Adrenal gland (tissue), 12 donors: Measurements from ENCODE around the gene UBE2QL1. TPM values are rescaled to one million over a fixed set of nuclear protein-coding genes. Genes with fewer than 3 reads are reported as not detected.

Experiments
- DNase-seq, 7 donors: peaks; one replicate each; pipeline ENCODE4 v3.0.0-alpha.2; 2019 to 2020
- H3K27ac ChIP-seq, 5 donors: fragments of 200-600 bp; sonication (generic) in 4 of 5; 1 replicate in 3 of 5; 2 replicates in 2 of 5; pipeline versions ENCODE4 v1.5.1 to v1.8.0; 2016 to 2020; ENCODE audit warnings: mild to moderate bottlenecking in 1 of 5
- H3K27me3 ChIP-seq: fragments of 200-600 bp; 2 replicates; pipeline ENCODE4 v1.8.0; 2021
- H3K36me3 ChIP-seq, 2 donors: fragments of 200-600 bp; replicated peaks in 1 of 2; 1 replicate in 1 of 2; 2 replicates in 1 of 2; pipeline versions ENCODE4 v1.5.1 to v1.8.0; 2018 to 2022
- H3K4me1 ChIP-seq, 2 donors: fragments of 200-600 bp; replicated peaks in 1 of 2; 1 replicate in 1 of 2; 2 replicates in 1 of 2; pipeline versions ENCODE4 v1.5.1 to v1.8.0; 2018 to 2021
- H3K4me3 ChIP-seq, 4 donors: fragments of 200-600 bp; sonication (generic) in 3 of 4; one replicate each; pipeline ENCODE4 v1.5.1; 2016 to 2018
- H3K9me3 ChIP-seq, 3 donors: fragments of 200-600 bp; sonication (generic) in 1 of 3; replicated peaks in 1 of 3; 1 replicate in 2 of 3; 2 replicates in 1 of 3; pipeline versions ENCODE4 v1.5.1 to v1.8.0; 2016 to 2021
- CTCF ChIP-seq, 6 experiments: fragments of 450-650 bp in 4 of 6; fragments of 200-600 bp in 2 of 6; sonication (generic) in 1 of 6; IDR thresholded peaks; 1 replicate in 5 of 6; 2 replicates in 1 of 6; pipeline versions ENCODE4 v1.5.1 to v1.8.0; 2016 to 2021; ENCODE audit warnings: antibody characterized with exemption in 6 of 6, mild to moderate bottlenecking in 2 of 6, moderate library complexity in 1 of 6
- POLR2A ChIP-seq, 2 donors: fragments of 450-650 bp; IDR thresholded peaks; one replicate each; pipeline ENCODE4 v1.6.1; 2017; ENCODE audit warnings: antibody characterized with exemption in 2 of 2, mild to moderate bottlenecking in 2 of 2, moderate library complexity in 1 of 2
- WGBS, 4 donors: extraction: QIAGEN DNeasy Blood & Tissue Kit in 2 of 4; methylation state at CpG; one replicate each; pipeline versions ENCODE4 v1.1.5 to v1.1.7; 2013 to 2017; 5-methylcytosine and 5-hydroxymethylcytosine counted together
- intact Hi-C, 2 donors: fragments of 100-400 bp; cut with DNase I; formaldehyde crosslinking; loops; one replicate each; pipeline versions ENCODE4 v1.14.1 to v1.15.0; 2022 to 2023
- polyA plus RNA-seq, 3 donors: library from polyadenylated mRNA; stranded (reverse); fragments of 200-250 nt in 2 of 3; fragments of 350-450 nt in 1 of 3; fragmentation: Illumina TruSeq in 1 of 3; extraction: RNeasy Lipid Tissue Mini Kit (QIAGEN cat#74804) in 1 of 3; gene quantifications; one replicate each; pipeline ENCODE4 v1.2.3, GENCODE V29; 2013 to 2014
- total RNA-seq, 9 donors: library from RNA; depleted of rRNA in 4 of 9; stranded (reverse); fragments of >200 nt in 4 of 9; fragments of 120-200 nt in 1 of 9; fragmentation: NEBNext Ultra II Directional in 1 of 9; extraction: Animal tissue kit (Norgen Biotek cat#: 25700) in 1 of 9; gene quantifications; one replicate each; pipeline versions ENCODE4 v1.1.0 to v1.2.4, GENCODE V29; 2013 to 2023
- donor health status: healthy with polysubstance abuse.
- donor health status: Bipolar disorder and iron deficiency.
- donor health status: DM: yes; HTN: yes; CAD: no.
- donor health status: DM: no; HTN: no; CAD: no.
- donor health status: DM: no; HTN: no; CAD: no.
- donor health status: DM: yes; HTN: yes; CAD: no.

UBE2QL1 gene
- total and polyA plus RNA-seq, 12 donors = 0.12 to 3.4 (median 1.1) TPM

- H3K4me3 ChIP-seq = no peak overlapping the region
- WGBS, 4 donors = 70 to 75% (median 74%) methylated on average over 3 of the region's 3 CpGs
- no peak for TF ChIP-seq CTCF (IDR thresholded peaks at IDR 0.05)
- TF ChIP-seq POLR2A (IDR thresholded peaks at IDR 0.05) = no peak
- H3K4me1 ChIP-seq = no peaks in the 10 kb centered on the region
- H3K9me3 ChIP-seq = no peaks in the 10 kb centered on the region
- no peaks in the 10 kb centered on the region for H3K36me3 ChIP-seq
- no peak for DNase-seq
- H3K27ac ChIP-seq = no peak overlapping the region
- H3K27me3 ChIP-seq = no peaks in the 10 kb centered on the region
- intact Hi-C loops = no loop called here
These were observed 38.4 kb downstream of the UBE2QL1 start for GRCh38 chr5:6487081-6487480.

GRCh38 chr5:6488021-6488420, 39.4 kb downstream of the UBE2QL1 start:
- Histone ChIP-seq H3K27ac (no peak overlapping the region), H3K9me3 (no peaks in the 10 kb centered on the region), H3K4me1 (no peaks in the 10 kb centered on the region), H3K27me3 (no peaks in the 10 kb centered on the region), H3K36me3 (no peaks in the 10 kb centered on the region), H3K4me3 (no peak overlapping the region)
- TF ChIP-seq POLR2A (IDR thresholded peaks at IDR 0.05) = no peak
- TF ChIP-seq CTCF (IDR thresholded peaks at IDR 0.05) = no peak
- intact Hi-C loops = no loop called here
- WGBS, 4 donors = 41 to 59% (median 57%) methylated on average over 4 of the region's 4 CpGs
- no peak for DNase-seq

GRCh38 chr5:6489643-6490185, 41.1 kb downstream of the UBE2QL1 start:
- no peak for TF ChIP-seq POLR2A (IDR thresholded peaks at IDR 0.05)
- TF ChIP-seq CTCF (IDR thresholded peaks at IDR 0.05) = no peak
- DNase-seq = no peak
- Histone ChIP-seq H3K27me3 (no peaks in the 10 kb centered on the region), H3K27ac (no peak overlapping the region), H3K4me1 (no peaks in the 10 kb centered on the region), H3K4me3 (no peak overlapping the region), H3K36me3 (no peaks in the 10 kb centered on the region), H3K9me3 (no peaks in the 10 kb centered on the region)
- WGBS, 4 donors = 78 to 85% (median 83%) methylated on average over 9 to 10 of the region's 10 CpGs
- intact Hi-C loops = no loop called here

- 73 to 87% (median 83%) methylated on average over 9 of the region's 9 CpGs for WGBS, 4 donors
- no peaks in the 10 kb centered on the region for H3K27me3 ChIP-seq
- no peak overlapping the region for H3K27ac ChIP-seq
- no peaks in the 10 kb centered on the region for H3K9me3 ChIP-seq
- no peak overlapping the region for H3K4me3 ChIP-seq
- intact Hi-C loops = no loop called here
- TF ChIP-seq CTCF (IDR thresholded peaks at IDR 0.05) (no peak), POLR2A (IDR thresholded peaks at IDR 0.05) (no peak)
- H3K4me1 ChIP-seq = no peaks in the 10 kb centered on the region
- no peak for DNase-seq
- H3K36me3 ChIP-seq = no peaks in the 10 kb centered on the region
These were observed 41.6 kb downstream of the UBE2QL1 start for GRCh38 chr5:6490246-6490645.
